ENCODE data around the gene SGCG. TPM values are rescaled to one million over a fixed set of nuclear protein-coding genes. Genes with fewer than 3 reads are reported as not detected.

Gene SGCG
- total RNA-seq, 1 experiment from 2014 or later, result not detected

DNA sequence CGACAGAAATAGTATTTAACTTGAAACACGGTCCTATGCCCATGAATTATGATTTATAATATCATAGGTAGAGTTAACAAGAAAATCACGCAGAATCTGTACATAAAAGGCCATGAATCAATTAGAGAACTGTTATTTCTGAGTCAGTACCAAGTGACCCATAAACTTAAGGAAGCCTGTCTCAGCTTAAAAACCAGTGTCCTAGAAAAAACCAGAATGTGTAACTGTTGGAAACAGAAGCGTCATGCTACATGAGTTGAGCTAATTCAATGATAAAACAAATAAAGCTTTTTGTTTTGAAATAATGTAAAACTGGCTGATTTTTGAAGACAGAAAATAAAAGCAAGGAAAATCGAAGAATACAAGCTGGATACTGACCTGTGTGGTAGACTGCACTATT lies 34.8 kb upstream of the SGCG start:
- H3K27me3 ChIP-seq (ENCODE audit: insufficient read depth, low read length), result no peaks in the 10 kb centered on the region
- no peak overlapping the region for H3K56ac ChIP-seq (ENCODE audit: insufficient read length, low read depth, low read length)
- no peak overlapping the region for H2BK5ac ChIP-seq (ENCODE audit: insufficient read length, low read length)
- no peak overlapping the region for H4K5ac ChIP-seq (ENCODE audit: insufficient read length, low read depth, low read length)
- Mint-ChIP-seq H3K27ac (no peak overlapping the region), H3K4me1 (peaks cover 2 to 3% of the 10 kb centered on the region in 2 experiments; a peak in 1 of 4 replicates), H3K36me3 (ENCODE audit: insufficient read depth in 1 of 3, low read depth in 3 of 3) (peaks cover 0 to 14% (median 6%) of the 10 kb centered on the region in 3 experiments; a peak in 2 of 7 replicates), H3K4me3 (no peak overlapping the region), H3K27me3 (ENCODE audit: low read depth) (no peaks in the 10 kb centered on the region), H3K9me3 (peaks cover 11 to 24% of the 10 kb centered on the region in 2 experiments)
- no peak for DNase-seq
- H3K23ac ChIP-seq (ENCODE audit: insufficient read length, low read depth, low read length), result no peak overlapping the region
- H3K18ac ChIP-seq (ENCODE audit: insufficient read length, low read depth, low read length), result no peak overlapping the region
- H3K9me3 ChIP-seq (ENCODE audit: control insufficient read depth, low read depth, low read length), result peaks cover 11% of the 10 kb centered on the region
- no peak overlapping the region for H2AFZ ChIP-seq (ENCODE audit: low read length)
- H2BK12ac ChIP-seq (ENCODE audit: insufficient read length, low read depth, low read length), result no peak overlapping the region
- no peak overlapping the region for H3K27ac ChIP-seq (ENCODE audit: insufficient read length, low read depth, low read length)
- H3K79me2 ChIP-seq (ENCODE audit: insufficient read depth, low read length), result no peaks in the 10 kb centered on the region
- H3K9ac ChIP-seq (ENCODE audit: extremely low read depth, insufficient read length, low read length), result no peak overlapping the region
- H3K4me1 ChIP-seq (ENCODE audit: insufficient read depth, low read length), result no peaks in the 10 kb centered on the region
- no peak overlapping the region for H2BK20ac ChIP-seq (ENCODE audit: low read depth, low read length, poor library complexity, severe bottlenecking)
- TF ChIP-seq CTCF (conservative IDR thresholded peaks at IDR 0.05), result no peak
- no peak overlapping the region for H3K4me2 ChIP-seq (ENCODE audit: insufficient read depth, insufficient read length, low read length)
- no peak overlapping the region for H4K8ac ChIP-seq (replicated peaks; ENCODE audit: insufficient read length, low read depth, low read length)
- no peaks in the 10 kb centered on the region for H4K20me1 ChIP-seq (ENCODE audit: control insufficient read depth, insufficient read depth, insufficient read length)
- no peaks in the 10 kb centered on the region for H3K79me1 ChIP-seq (ENCODE audit: insufficient read depth, low read depth, low read length, poor library complexity, severe bottlenecking)
- H4K91ac ChIP-seq (ENCODE audit: insufficient read length, low read depth, low read length), result no peak overlapping the region
- H2BK120ac ChIP-seq (ENCODE audit: low read depth, low read length, poor library complexity, severe bottlenecking), result no peak overlapping the region
- no peak overlapping the region for H3K14ac ChIP-seq (ENCODE audit: insufficient read depth, low read length)
- WGBS (ENCODE audit: extremely low coverage, insufficient read length, low lambda C conversion rate), result no CpG with 5 or more reads among the region's 5 CpGs
- no peak overlapping the region for H3T11ph ChIP-seq (ENCODE audit: low read length)
- H3K4ac ChIP-seq (ENCODE audit: low read depth, low read length), result no peak overlapping the region
- H2BK15ac ChIP-seq (ENCODE audit: low read depth, low read length), result no peak overlapping the region
- no peaks in the 10 kb centered on the region for H3K23me2 ChIP-seq (ENCODE audit: insufficient read length, low read depth, low read length, poor library complexity, severe bottlenecking)
- no peak overlapping the region for H2AK5ac ChIP-seq (ENCODE audit: insufficient read length, low read length)

Data from H9 (cell line).